Measurements from ENCODE around the gene LDLRAD4.

Gene LDLRAD4

DNA sequence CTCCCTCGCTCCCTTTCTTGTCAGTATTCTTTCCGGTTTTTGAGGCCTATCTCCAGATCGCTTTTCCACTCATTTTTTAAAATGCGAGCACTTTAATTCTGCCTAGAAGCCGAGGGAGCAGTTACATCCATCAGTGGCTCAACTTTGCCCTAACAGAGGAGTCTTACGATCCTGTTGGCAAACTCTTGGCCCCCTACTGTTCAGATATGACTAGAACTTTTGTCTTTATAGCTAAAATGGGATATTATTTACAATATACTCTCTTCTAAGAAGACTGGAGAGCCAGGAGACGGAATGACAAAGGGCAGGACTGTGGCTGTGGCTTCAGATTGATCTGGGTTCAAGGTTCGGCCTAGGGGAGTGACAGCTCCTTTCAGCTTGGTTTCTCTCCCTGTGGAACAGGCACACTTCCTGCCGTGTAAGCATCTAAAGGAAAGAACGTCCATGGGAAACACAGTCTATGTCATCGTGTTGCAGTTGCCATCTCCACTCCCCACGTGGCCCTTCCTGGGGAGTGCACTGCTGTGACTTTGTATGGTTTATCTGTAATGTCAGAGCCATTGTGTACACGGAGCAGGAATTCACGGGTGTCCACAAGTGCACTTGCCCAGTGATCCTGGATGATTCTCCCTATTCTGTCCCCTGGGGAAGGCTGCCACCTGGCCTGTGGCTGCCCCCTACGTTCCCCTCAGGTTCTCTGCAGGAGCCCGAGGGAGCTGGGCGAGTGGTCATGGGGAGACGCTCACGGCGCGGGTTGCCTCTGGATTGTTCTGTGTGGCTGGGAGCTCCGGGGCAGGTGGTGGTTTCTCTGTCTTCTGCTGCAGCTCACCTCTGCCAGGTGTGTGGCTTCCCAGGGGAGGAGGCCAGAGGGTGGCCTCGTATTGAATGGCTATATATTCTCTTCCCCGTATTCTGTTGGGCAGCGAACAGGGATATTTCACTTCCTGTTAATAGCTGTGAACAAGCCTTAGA lies 222.0 kb downstream of the LDLRAD4 start:
- DNase-seq, result no peak

DNA sequence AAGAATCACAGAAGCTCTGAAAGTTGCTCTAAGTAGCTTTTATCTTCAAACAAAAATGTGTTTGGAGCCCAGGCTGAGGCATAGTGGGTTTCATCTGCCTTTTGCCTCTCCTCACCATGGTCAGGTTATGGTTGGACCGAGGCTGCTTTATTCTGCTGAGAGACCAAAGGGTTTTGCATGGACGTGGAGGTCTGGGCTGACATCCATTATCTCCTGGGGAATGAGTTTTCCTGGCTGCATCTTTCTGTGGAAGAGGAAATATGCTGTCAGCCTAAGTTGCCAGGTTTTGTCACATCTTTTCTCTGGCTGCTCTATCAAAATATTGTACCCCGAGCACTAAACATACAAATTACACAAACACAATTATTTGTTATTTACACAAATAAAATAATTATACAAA lies 223.2 kb downstream of the LDLRAD4 start:
- DNase-seq, result no peak

DNA sequence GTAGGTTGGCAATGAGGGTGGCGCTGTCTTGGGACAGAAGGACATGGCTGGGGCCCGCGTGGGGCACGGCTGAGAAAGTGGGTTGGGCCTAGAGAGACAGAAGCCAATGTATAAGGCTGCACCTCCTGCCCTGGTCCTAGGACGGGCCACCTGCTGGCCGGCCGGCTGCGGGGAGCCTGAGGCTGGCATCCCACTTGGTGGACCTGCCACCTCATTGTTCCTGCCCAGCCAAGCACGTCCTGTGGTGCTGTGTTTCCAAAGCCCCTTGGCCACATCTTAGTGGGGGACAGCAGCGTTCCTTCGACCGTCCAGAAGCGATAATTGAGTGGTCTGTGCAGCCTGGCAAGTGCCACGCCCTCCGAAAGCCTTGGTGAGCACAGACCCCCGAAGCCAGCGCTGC lies 223.9 kb downstream of the LDLRAD4 start:
- DNase-seq, result no peak

DNA sequence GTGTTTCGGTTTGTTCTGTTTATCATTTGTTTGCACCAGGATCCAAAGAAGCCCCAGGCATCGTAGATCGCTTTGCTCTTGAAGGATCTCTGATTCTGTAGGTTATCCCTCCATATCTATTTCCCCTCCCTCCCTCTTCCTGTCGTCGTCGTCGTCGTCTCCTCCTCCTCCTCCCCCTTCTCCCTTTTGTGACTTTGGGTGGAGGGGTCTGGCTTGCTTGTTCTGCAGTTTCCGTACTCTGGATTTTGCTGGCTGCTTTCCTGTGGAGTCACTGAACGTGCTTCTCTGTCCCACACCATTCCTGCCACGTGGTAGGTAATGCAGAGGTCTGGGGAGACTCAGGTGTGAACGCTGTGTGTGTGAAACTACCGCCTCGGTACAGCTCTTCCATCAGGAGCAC lies 225.0 kb downstream of the LDLRAD4 start:
- DNase-seq, result no peak

DNA sequence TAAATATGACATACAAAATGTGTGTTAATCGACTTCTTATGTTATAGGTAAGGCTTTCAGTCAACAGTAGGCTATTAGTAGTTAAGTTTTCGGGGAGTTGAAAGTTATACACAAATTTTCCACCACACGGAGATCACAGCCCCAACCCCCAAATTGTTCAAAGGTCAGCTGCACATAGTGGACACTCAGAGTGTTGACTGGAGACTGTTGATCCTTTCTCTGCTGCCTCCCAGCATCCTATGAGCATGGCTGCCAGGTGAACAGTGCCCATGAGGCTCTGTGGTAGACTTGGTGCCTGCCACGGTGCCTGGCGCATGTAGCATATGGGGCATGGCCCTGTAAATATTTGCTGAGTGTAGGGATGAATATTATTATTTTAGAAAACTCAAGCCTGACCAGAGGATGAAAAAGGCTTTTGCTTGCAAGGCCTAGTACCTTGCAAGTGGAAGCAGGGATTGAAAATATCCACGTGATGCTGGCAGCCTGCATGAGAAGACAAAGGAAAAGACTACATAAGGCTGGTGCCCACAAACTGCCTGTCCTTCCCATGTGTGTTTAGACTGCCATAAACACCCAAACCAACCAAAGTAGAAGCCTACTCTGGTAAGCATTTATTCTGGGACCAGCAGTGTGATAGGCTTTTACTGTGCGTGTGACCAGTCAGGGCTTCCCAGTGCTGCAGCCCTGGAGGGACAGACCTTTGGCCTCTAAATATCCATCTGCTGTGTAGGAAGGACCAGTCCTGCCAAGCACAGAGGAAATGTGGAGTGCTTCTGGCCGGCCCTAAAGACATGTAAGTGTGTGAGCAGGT lies 226.1 kb downstream of the LDLRAD4 start:
- no peak for DNase-seq

DNA sequence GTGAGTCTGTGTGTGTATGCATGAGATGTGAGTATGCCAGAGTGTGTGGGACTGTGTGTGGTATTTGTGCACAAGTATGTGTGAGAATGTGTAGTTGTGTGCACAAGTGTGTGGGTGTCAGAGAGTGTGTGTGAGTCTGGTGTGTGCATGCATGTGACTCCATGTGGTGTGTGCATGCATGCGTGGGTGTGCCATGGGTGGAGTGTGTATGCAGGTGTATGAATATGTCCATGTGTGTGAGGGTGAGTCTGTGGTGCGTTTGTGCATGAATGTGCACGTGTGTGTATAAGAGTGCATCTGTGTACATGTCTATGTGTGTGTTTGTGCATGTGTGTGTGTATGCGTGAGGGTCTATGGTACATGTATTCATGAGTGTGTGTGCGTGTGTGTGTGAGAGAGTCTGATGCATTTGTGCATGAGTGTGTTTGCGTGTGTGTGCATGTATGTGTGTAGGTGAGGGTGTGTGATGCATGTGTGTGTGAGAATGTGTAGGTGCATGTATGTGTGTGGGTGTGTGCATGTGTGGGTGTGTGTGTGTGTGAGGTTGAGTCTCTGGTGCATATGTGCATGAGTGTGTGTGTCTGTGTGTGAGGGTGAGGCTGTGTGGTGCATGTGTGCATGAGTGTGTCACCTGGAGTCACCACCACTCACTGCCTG lies 226.8 kb downstream of the LDLRAD4 start:
- no peak for DNase-seq

DNA sequence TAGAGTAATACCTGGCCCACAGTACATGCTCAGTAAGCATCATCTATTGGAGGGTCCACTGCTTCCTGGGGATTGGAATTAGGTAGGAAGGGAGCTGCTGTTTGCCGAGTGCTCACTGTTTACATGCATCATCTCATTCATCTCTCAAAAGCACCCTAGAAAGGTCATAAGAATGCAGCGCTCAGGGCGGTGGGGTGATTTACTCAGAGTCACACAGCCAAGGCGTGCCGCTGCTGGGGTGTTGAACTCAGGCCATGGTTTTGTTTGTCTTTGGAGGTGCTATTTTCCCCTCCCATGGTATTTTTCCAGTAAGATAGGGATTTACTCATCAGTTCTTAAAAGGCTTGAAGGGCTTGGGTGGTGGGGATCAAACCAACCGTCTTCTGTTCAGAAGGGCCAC lies 227.5 kb downstream of the LDLRAD4 start:
- no peak for DNase-seq

DNA sequence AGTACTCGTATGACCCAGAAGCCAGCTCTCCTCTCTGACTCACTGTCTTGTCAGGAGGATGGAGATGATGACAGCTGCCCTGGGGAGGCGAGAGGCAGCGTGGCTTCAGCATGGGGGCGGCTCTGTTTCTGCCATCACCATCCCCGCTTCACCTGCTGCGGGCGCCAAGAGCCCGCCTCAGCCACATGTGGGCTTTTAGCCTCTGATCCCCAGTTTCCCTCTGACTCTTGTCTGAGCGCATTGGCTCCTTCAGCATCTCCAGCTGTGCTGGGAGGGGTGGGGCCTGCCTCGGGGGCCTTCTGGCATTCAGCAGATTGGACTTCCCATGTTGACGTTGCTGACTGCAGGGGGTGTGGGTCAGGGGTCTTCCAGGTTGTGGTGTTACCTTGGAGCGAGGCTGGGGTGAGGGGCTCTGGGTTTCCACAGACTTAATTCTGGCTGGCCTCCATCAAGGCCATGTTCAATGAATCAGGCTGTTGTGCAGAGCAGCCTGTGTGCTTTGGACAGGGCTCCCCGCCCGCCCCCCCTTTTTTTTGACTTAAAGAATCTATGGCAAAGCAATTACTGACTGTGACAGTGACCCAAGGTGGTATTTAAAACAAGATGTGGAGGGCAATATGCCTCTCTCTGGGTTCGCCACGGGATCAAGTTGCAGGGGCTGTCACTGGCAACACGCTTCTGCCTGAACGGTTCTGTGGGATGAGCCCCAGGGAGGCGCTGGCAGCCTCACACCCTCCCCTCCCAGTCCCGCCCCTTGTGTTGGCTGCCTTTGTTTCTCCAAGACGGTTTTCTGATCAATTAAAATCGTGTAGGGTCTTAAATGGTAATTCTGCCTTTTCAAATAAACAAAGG lies 228.3 kb downstream of the LDLRAD4 start:
- no peak for DNase-seq

DNA sequence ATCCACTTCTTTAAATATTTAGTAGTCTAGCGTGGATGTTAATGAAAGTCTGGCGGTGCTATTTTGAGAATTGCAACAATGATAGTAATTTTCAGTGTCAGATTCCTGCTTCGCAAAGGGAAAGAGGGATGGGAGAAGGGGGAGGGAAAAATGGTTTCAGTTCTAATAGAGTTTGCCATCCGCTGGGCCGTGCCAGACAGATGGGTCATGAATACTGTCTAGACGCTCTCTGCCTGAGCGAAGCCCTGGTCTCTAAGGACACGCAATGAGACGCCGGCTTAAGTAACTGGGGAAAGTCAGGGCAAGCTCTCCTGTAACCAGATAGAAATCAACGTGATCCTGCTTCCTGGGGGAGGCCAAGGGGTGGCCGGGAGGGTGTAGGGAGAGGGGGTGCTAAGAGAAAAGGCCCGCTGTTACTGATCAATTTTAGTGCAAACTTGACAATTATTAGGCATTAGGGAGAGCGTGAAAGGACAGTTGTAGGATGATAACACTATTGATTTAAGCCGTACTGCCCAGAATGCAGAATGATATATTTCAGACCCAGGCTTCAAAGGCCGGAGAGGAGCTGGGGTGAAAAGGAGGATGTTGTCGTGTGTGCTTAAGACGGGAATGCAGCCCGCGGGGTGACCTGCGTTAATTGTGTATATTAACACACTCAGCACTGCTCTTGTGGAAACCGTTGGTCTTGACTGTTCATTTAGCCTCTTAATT lies 229.2 kb downstream of the LDLRAD4 start:
- DNase-seq, result peak; percentile 64

DNA sequence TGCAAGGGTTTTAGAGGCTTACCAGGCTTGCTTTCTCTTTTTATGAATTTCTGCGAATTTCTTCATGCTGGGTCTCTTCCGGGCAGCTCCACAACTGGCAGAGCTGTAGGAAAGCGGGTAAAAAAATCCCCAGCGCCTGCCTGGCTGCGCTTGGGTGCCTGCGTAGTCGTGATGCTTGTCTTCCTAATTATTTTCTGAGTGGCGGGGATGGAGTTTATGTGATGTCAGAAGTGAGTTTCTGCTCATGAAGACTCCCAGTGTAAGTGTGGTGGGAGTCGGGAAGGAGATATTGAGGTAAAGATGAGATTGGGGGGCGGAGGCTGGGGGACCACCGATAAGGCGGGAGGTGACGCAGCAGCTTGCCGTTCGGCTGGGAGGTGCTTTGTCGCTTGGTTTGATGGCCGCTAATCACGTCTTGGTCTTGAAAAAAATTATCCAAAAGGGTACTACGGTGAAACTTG lies 229.8 kb downstream of the LDLRAD4 start:
- DNase-seq, result no peak

DNA sequence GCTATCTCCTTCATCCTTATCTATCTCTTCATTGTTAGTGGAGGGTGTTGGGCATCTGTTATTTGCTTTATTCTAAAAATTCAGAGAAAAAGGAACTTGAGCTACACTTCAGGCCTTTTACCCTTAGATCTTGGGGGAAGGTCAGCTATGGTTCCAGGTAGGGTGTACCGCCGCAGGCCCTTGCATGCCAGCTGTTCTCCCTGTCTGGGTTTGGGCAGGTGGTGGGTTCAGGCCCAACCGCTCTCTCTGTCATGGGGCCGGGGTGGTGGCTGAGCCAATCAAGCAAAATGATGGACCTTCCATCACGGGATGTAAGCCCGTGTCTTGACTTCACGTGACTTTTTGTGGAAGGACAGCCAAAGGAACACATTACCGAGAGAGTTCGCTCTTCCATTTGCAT lies 231.1 kb downstream of the LDLRAD4 start:
- no peak for DNase-seq

DNA sequence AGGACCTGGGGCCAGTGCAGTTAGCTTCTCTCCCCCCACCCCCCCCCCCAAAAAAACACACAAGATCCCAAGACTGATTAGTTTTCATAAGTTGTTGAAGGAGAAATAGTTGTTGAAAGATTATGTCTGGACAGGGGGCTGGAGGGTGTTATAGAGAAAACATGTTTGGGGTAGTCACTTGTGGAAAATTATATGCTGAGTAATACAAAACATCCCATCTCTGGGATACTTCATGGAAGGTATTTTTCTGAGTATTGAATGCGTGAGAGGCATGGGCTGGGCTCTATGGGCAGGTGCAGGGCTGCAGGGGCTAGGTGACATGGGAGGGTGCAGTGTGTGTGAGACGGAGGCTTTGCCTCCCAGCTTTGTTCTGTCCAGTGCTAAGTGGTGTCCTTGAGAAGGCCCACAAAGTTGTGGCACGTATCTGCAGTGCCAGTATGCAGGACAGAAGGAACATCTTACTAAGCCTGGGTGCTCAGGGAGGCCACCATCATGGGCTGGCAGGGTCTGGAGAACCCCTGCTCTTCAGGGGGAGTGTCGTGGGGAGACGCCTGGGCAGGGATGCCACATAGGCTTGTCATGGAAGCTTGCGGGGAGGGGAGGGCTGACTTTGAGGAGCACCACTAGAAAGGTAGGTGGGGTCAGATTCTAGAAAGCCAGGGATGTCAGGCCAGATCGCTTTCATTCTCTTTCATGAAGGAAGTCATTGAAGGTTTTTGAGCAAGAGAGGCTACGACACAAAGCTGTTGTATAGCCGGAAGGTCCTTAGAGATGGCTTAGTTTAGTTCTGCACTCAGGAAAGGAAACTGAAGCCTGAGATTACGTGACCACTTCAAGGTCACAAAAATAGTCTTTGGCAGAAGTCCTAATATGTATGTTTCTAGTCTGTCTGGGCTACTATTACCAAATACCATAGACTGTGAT lies 232.0 kb downstream of the LDLRAD4 start:
- no peak for DNase-seq

DNA sequence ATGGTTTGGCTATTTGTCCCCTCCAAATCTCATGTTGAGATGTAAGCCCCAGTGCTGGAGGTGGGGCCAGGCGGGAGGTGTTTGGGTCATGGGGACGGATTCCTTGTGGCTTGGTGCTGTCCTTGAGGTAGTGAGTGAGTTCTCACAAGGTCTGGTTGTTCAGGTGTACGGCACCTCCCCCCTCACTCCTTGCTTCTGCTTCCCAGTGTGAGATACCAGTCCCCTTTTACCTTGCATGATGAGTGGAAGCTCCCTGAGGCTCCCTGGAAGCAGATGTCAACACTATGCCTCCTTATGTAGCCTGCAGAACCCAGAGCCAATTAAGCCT lies 232.6 kb downstream of the LDLRAD4 start:
- DNase-seq, result no peak

DNA sequence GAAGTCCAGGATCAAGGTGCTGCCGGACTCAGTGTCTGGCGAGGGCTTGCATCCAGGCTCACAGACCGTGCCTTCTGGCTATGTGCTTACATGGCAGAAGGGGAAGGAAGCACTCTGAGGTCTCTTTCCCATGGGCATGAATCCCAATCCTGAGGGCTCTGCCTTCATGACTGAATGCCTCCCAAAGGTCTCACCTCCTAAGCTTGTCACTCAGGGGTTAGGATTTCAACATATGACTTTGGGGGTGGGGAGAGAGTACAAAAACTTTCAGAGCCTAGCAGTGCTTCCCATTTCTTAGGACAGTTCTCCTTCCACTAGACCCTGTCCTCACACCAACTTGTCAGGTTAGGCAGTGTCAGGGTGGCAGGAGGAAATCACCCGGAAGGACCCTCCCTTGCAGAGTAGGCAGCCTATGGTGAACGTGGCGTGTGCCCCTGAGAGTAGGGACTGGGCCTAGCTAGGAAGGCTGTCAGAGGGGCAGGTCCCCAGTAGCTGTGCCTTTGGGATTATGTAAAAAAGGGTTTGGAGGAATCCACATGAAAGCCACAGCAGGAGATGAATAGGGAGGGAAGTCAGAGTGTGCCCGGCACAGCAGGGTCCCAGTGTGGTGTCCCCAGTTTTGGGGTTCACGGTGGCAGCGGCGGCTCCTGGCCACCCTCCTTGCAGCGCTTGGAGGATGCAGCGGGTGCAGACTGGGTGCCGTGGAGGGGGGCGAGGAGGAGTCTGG lies 233.3 kb downstream of the LDLRAD4 start:
- no peak for DNase-seq

DNA sequence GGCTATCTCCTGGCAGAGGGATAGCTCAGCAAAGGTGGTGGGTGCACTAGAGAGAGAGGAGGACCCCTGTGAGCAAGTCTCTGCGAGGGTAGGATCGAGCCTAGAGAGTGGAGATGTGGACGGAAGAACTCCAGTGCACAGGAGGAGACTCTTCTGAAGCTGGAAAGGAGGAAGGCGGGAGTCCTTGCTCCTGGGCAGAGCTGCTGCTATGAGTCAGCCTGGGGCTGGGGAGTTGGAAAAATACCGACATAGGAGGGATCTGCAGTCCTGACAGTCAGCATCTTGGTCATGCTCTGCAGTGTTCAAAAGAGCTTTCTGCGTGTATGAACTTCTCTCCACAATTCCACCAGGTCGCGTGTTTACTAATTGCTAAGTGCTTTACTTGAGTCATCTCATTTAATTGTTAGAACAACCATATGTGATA lies 233.8 kb downstream of the LDLRAD4 start:
- DNase-seq, result peak; percentile 47

DNA sequence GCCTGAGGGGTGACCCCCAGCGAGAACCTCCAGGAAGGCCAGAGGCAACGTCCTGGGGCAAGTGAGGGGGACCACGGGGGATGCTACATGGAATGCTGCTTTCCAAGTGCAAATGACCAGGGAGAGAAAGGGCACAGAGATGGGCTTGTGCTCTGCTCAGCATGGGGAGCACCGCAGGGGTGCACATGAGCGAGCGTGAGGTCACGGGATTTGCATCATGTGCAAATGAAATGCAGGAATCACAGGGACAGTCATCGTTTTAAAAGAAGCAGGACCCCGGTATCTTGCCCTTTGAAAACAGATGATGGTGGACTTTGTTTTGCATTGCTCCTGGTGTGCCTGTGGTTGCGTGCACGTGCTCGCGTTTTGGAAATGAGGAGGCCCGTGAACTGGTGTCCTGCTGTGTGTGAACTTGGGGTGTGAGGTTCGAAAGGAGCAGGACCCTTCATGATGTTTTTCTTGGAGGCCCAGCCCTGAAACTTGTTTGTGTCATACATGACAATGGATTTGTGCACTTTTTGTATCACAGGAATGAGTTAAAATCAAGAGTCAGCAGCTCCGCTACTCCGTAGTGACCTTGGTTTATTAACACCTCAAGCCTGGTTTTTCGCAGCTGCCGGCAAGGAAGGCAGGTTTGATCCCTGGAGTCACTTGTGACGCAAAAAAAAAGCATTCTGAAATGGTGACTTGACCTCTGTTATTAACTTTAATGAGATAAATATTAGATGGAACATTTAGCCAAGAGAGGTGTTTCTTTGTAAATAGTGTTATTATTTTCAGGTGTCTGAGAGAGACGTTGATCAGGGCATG lies 234.5 kb downstream of the LDLRAD4 start:
- no peak for DNase-seq

DNA sequence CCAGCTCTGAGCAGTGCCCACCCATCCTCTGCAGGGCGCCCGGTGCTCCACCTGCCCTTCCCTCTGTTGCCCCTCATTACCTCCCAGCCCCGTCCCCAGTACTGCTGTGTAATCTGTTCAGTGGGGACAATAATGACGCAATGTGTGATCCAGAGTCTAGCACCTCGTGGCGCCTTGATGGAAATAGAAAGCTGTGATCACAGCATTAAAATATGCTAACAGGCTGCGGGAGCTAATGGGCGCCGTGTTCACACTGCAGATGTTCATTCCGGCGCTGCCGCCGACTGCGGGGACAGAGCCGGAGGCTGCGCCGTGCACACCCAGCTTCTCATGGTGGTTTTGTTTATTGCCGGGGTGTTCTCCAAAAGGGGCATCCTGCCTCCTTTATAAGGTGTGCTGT lies 235.2 kb downstream of the LDLRAD4 start:
- DNase-seq, result no peak

DNA sequence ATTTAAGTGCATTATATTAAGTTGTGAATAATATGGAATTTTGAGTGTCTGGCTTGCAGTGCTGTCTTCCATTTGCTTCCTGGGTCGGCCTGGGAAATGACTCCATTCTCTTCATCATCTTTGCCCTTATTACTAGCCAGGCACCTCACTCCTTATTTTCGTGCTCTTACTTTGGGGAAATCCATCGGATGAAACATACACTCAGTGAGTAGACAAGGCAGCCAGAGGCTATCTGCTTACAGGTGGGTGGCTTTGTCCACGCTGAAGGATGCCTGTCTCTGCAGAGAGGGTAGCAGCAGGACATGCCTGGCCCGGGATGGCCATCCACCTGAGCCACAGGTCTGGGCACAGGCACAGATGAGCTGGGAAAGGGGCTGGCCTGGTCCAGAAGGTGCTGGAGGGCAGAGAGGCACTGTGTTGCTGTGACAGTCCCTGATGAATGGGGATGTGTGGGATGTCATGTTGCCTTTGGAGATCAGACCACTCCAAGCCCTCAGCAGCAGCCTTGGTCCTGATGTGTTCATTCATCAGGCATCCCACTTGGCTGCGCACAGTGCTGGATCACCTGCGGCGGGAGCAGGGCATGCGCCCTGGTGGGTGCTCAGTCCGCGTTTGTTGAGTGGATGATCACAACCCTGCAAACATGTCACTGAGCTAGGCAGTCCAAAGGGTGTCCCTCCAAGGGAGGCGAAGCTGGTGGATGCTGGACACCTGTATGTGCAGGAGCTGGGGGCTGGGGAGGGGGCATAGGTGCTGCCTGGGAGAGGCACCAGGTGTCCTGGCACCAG lies 236.0 kb downstream of the LDLRAD4 start:
- DNase-seq, result no peak
